ENCODE data around the gene BRD9.
"Not testable (repeated sequence)": the region's sequence is repeated elsewhere in the genome, so short reads cannot be mapped to it uniquely, and the experiment has no call there.

Gene BRD9

DNA sequence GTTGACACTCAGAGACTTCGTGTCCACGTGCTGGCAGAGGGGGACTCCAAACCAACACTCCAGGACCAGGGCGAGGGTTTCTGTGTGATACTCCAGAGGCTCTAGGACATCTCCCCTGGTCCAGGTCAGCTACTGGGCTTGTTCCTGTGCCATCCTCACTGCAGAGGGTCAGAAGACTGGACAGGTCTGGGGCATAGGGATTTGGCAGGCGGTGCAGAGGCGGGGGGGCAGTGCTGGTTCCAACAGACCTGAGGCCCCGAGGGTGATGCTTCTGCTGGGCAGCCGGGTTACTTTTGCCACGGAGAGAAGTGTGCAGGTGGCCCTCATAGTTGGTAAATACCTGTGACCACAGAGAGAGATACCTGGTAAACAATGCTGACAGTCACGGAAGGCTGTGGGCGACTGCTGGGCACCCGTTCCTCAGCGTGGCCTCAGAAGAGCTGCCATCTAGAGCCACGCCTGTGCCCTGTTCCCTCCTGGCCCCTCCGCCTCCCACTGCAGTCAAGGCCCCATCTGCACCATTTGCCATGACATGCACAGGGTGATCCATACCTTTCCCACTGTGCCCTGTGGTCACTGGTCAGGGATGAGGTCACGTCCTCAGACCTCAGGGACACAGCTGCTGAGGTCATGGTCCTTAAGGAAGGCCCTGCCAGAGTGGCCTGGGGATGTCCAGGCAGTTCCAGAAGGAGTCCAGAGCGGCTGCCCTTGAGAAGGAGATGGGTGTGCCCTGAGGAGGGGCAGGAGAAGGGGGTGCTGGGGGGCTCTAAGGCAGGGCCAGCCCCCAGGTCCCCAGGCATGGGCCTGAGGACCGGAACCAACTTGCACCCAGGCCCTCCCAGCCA, 30.1 kb upstream of the BRD9 start:
- no peak for DNase-seq

DNA sequence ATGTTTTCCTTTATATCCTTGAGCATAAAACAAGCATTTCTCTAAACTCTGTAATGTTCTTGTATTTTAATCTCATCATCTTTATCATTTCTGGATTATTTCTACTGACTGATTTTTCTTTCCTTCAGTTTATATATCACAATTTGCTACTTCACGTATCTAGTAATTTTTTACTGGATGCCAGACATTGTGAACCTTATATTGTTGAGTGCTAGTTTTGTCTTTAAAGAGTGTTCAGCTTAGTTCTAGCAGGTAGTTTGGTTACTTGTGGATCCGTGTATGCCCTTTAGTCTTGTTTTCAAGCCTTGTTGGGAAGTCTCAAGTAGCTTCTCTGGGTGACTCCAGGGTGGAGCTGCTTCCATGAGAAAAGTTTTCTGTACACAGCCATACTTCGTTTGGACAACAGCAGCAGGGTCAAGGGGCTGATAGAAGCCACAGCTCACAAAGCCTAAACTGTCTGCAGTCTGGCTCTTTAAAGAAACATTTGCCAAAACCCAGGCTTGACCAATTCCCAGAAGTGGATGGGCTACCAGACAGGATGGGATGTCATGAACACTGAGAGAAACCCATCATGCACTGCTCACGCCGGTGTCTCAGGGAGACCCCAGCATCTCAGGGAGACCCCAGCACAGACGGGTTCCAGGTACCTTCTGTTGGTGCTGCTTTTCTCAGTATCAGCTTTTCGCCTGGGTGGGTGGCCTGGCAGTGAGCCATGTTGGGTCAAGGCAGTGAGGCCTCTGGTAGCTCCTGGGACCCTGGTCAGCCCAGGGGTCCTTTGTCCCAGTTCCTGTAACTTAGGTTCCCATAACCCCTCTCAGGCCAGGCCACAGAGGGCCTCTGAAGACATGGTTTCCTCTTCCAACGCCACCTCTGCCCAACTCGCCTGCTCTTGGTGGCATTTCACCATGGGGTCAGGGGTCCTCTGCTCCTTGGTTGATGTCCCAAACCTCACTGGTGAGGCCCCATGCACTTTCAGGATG, 29.1 kb upstream of the BRD9 start:
- DNase-seq, result no peak

DNA sequence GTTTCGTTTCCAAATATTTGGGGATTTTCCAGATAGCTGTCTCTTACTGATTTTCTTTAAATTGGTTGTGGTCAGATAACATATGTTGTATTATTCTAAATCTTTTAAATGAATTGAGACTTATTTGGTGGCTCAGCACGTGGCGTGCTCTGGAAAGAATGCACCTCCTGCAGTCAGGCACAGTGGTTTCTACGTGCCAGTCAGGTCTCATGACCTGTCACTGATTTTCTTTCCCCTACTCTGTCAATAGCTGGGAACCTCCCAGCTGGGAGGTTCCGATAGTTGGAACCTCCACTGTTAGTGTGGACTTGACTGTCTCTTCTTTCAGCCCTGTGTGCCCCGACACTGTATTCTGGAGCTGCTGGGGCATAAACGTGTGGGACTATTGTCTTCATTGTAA, 27.7 kb upstream of the BRD9 start:
- no peak for DNase-seq

DNA sequence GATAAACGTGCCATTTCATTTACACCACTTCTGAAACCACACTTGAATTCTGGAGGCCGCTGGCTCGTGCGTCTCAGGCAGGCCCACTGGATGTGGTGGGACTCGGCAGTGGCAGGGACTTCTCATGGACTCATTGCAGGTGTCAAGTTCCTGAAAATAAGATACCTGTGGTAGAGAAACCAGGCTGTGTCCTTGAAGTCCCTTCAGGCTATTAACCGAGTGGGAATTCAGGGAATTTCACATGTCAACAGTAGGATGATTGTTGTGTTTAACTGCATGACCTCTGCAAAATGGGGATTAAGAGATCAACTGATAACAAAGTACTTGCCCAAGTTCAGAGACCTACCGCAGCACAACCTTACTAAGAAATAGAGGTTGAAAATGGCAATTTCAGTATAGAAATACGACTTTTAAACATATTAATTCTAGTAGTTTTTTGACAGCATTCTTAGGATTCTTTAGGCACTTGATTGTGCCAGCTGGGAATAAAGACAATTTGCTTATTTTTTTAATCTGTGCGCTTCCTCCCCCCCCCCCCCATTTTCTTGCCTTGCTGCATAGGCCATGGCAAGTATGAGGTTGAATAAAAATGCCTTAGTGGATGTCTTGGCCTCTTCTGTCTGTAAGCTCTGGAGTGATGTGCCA, 26.9 kb upstream of the BRD9 start:
- DNase-seq, result no peak

GRCh38 chr5:918717-919116, 26.1 kb upstream of the BRD9 start:
- DNase-seq, result not testable (repeated sequence)

- no peak for DNase-seq
Measured at GRCh38 chr5:916441-917293, 24.1 kb upstream of the BRD9 start.

DNA sequence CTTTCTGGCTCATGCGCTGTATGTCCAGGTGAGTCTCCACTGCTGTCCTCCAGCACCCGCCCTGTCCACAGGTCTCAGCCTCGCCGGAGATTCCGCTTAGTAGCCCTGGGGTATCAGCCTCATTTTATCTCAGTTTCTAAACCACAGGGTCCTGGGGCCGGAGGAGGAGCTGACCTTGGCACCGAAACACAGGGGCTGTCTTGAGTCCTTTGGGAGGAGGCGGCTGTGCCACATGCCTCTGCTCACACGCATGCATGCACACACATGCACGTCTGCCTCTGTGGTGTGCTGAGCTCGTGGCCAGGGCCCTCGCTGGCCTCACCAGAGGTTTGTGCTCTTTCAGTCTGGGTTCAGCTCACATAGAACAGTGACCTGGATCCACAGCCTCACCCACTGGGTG, 23.3 kb upstream of the BRD9 start:
- no peak for DNase-seq

GRCh38 chr5:915346-915745, 22.7 kb upstream of the BRD9 start:
- DNase-seq, result not testable (repeated sequence)

GRCh38 chr5:914612-915011, 22.0 kb upstream of the BRD9 start:
- DNase-seq, result no peak

DNA sequence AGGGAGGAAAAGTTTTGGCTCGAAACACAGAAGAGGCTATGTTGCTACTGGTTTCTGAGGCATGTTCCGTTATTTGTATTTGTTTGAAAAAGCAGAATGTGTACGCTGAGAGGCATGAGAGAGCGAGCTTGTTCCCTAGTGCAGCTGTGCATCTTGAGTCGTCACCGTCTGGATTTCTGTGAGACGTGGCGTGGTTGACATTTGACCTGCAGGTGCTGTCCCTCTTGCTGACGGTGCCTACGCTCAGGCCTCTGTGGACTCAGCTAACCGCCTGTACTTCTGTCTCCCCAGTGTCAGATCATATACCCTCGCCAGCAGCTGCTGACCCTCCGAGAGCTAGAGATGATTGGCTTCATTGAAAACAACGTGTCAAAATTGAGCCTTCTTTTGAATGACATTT, 21.6 kb upstream of the BRD9 start:
- DNase-seq, result no peak

DNA sequence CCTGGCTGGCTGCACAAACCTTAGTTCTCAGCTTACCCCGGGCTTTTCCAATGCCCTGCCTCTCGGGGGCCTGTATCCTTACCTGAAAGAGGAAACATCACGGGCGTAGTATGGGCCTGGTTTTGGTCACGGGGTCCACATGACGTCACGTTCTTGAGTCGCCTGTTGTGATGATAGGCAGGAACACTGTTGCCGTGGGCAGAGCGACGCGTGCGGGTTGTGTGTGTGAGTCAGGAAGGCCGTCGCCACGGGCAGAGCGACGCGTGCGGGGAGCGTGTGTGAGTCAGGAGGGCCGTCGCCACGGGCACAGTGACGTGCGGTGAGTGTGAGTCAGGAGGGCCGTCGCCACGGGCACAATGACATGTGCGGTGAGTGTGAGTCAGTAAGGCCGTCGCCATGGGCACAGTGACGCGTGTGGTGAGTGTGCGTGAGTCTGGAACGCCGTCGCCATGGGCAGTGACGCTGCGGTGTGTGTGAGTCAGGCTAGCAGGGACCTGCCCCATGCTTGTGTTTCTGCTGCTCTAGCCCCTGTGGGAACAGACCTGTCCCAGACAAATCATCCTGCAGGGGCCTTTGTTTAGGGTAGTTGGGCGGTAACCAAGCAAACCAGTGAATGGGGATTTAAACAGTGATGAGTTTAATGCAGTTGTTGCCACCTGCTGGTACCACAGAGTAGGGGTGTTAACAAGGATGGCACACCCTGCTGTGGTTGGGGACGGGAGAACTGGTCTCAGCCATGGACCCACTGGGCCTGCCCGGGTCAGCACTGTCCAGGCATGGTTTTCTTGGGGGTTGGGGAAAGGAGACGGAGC, 19.9 kb upstream of the BRD9 start:
- no peak for DNase-seq

- no peak for DNase-seq
Measured at GRCh38 chr5:911601-912000, 19.0 kb upstream of the BRD9 start.

- no peak for DNase-seq
Measured at GRCh38 chr5:910769-911160, 18.2 kb upstream of the BRD9 start.

DNA sequence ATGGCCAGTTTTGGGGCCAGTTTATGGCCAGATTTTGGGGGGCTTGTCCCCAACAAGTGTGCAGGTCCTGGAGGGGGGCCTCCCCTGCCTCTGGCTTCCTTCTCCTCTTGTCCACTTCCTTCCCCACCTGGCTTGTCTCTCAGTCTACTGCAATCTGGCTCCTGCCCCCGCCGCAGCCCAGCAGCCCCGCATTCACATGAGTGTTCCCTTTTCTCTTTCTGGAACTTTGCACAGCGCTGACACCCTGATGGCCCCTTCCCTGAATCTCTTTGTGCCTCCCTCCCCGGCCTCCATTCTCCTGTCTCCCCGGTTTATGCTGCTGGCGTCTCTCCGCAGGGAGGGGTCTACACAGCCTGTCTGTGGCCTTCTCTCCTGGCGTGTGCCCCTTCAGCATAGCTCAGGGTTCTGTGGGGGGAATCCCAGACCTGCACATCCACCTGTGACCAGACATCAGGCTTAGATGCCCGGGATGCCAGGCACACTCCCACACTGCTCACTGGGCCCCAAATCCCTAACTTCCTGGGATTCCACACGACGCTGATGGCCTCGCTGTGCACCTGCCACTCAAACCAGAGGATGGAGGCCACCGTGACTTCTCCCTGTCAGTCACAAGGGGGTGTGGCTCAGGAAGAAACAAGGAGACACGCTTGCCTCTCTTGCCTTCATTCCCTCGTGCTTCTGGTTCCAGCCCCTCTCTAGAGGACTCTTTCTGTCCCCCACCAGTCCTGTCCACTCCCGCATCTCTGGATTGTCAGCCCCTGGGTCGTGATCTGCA, 17.6 kb upstream of the BRD9 start:
- no peak for DNase-seq

DNA sequence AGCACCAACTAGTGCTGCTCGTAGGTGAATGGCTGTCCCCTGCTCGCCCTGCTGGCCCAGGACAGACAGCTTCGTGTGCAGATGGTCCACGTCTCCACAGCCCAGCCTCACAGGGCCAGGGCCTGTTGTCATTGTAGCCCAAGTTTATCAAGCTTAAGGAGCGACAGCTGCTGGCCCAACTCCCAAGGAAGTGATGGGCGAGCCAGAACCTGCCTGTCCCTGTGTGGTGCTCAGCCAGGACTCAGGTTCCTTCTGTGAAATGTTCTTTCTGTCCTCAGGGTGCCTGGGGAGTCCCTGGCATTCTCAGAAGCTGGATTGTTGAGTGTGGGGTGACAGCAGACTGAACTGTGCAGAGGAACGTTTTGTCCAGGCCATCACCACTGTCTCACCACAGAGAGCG, 16.5 kb upstream of the BRD9 start:
- DNase-seq, result no peak

- DNase-seq, result no peak
Measured at GRCh38 chr5:908172-908571, 15.6 kb upstream of the BRD9 start.

GRCh38 chr5:907366-907910, 14.8 kb upstream of the BRD9 start:
- no peak for DNase-seq

DNA sequence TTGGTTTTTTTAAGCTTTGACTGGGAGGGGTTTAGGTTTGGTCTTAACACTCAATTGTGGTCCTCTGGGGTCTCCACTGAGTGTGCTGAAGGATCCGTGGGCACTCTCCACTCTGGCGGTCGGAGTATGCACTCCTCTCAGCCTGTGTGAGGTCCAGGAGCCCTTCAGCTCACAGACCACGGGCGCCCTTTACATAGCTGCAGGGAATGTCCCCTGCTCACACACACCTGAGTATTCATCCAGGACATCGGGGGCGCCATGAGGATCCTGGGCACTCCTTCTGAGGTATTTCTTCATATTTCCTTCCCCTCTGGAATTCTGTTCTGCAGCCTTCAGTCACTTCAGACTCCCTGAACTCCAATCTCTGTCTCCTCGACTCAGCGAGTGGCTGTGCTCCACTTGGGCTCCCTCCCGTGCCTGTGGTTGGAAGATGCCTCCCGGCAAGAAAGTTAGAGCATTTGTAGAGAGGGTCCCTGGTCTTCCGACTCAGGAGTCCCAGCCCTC, 12.6 kb upstream of the BRD9 start:
- DNase-seq, result no peak

GRCh38 chr5:903756-904096, 11.1 kb upstream of the BRD9 start:
- DNase-seq, result no peak

Measured in NCI-H82 (cell line).